Nephron progenitor cell (in vitro differentiated cells): ENCODE data around the gene CFAP299.

Source experiments
- DNase-seq: peaks from one replicate; pipeline ENCODE4 v3.0.0; 2021
- H3K27ac Mint-ChIP-seq: 2 replicates; pipeline ENCODE4 v1.8.0; 2021; ENCODE audit warnings: mild to moderate bottlenecking, moderate library complexity, mixed read lengths
- H3K27me3 Mint-ChIP-seq: 2 replicates; pipeline ENCODE4 v1.8.0; 2021; ENCODE audit warnings: mild to moderate bottlenecking, low read depth, mixed read lengths; ENCODE audit not compliant: poor library complexity
- H3K36me3 Mint-ChIP-seq: 2 replicates; pipeline ENCODE4 v1.8.0; 2021; ENCODE audit warnings: low read depth, mixed read lengths
- H3K4me1 Mint-ChIP-seq: 2 replicates; pipeline ENCODE4 v1.8.0; 2021; ENCODE audit warnings: mixed read lengths
- H3K4me3 Mint-ChIP-seq: 2 replicates; pipeline ENCODE4 v1.8.0; 2021; ENCODE audit warnings: mild to moderate bottlenecking, moderate library complexity, mixed read lengths
- H3K9me3 Mint-ChIP-seq: 2 replicates; pipeline ENCODE4 v1.8.0; 2021; ENCODE audit warnings: mild to moderate bottlenecking, moderate library complexity, mixed read lengths
- TF ChIP-seq, protein P1 (sequence below): fragments of 200-600 bp; sonication (generic); IDR thresholded peaks from 2 replicates; pipeline ENCODE4 v1.5.0; 2021; ENCODE audit warnings: antibody characterized with exemption

Gene CFAP299

DNA sequence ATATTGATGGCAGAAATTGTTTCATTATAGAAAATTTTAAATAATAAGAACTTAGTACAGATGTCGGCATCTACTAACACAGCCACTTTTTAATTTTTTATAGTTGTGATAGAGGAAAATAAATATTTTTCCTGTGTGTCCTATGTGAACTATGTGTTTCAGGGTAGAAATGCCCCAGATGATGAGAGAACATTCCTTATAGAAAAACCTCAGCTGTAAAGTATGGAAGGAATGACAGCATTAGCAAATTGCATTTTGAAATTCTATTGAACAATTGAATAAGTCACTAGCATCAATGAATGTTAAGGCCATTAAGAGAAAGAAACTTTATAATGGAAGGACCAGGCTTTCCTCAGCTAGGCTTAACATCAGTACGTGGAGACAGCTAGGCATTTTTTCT lies 149.2 kb downstream of the CFAP299 start:
- H3K36me3 Mint-ChIP-seq: no peaks in the 10 kb centered on the region
- no peaks in the 10 kb centered on the region for H3K9me3 Mint-ChIP-seq
- H3K27me3 Mint-ChIP-seq: no peaks in the 10 kb centered on the region
- TF ChIP-seq, protein P1, sequence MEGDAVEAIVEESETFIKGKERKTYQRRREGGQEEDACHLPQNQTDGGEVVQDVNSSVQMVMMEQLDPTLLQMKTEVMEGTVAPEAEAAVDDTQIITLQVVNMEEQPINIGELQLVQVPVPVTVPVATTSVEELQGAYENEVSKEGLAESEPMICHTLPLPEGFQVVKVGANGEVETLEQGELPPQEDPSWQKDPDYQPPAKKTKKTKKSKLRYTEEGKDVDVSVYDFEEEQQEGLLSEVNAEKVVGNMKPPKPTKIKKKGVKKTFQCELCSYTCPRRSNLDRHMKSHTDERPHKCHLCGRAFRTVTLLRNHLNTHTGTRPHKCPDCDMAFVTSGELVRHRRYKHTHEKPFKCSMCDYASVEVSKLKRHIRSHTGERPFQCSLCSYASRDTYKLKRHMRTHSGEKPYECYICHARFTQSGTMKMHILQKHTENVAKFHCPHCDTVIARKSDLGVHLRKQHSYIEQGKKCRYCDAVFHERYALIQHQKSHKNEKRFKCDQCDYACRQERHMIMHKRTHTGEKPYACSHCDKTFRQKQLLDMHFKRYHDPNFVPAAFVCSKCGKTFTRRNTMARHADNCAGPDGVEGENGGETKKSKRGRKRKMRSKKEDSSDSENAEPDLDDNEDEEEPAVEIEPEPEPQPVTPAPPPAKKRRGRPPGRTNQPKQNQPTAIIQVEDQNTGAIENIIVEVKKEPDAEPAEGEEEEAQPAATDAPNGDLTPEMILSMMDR: no peak
- H3K4me3 Mint-ChIP-seq: no peak overlapping the region
- DNase-seq: no peak
- peaks cover 14% of the 10 kb centered on the region for H3K4me1 Mint-ChIP-seq
- H3K27ac Mint-ChIP-seq: no peak overlapping the region

DNA sequence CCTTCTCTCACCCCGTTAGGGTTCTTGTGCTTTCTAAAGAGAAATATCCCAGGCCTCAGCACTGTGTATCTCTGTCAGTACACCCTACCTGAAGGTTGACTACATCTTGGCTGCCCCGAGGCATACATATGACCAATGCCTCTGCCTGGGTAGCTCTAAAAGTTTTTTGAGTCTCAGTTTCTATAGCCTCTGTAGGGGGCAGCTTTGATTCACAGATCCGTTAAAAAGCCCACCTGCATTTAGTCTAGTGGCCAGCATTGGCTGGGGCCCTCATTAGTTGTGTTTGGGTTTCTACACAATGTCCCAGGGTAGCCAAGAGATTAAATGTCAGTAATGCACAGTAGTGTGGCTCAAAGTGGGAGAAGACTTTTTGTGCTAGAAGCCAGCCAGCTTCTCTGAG lies 151.1 kb downstream of the CFAP299 start:
- TF ChIP-seq, protein P1: no peak
- Mint-ChIP-seq H3K9me3 (no peaks in the 10 kb centered on the region), H3K4me1 (peaks cover 25% of the 10 kb centered on the region), H3K36me3 (no peaks in the 10 kb centered on the region), H3K27me3 (no peaks in the 10 kb centered on the region), H3K4me3 (no peak overlapping the region), H3K27ac (peak overlapping the region; percentile 72)
- no peak for DNase-seq

DNA sequence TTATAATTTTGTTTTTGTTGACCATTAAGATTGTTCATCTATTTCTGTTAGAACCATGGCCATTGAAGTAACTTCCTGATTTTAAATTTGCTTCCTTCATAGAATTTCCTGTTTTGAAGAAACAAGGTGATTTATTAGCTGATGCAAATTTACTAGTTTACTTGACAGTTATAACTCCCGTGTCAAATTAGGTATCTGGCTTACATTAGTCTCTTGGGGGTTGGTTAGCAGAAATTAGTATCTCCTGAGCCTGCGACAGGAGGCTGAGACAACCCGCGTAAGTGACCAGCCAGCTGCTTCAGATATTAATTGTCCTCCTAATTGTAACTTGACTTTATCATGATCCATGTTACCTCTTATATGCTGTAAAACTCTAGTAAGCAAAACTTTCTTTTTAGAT lies 154.3 kb downstream of the CFAP299 start:
- H3K9me3 Mint-ChIP-seq: peaks cover 10% of the 10 kb centered on the region
- DNase-seq: peak; percentile 18
- no peak overlapping the region for H3K27ac Mint-ChIP-seq
- H3K4me3 Mint-ChIP-seq: no peak overlapping the region
- no peaks in the 10 kb centered on the region for H3K27me3 Mint-ChIP-seq
- H3K4me1 Mint-ChIP-seq: peaks cover 31% of the 10 kb centered on the region
- TF ChIP-seq, protein P1: no peak
- peaks cover 9% of the 10 kb centered on the region for H3K36me3 Mint-ChIP-seq

DNA sequence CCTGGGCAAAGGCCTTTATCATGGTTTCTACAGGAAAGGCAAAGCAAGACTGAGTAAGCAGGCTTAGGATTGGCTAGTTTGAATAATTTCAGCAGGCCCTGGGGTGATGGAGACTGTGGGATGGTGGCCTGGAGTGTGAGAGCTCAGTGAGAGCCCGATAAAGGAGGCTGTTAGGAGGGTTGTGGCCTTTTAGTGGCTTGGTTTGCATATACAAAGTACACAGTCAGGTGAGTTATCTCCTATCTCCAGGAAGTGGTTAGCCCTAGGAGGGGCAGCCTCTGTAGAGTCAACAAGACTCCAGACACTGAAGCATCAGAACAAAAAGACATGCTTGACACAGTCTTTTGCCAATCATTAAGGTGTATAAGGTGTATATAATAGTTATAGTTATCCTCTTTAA lies 157.2 kb downstream of the CFAP299 start:
- DNase-seq: no peak
- Mint-ChIP-seq H3K9me3 (peaks cover 24% of the 10 kb centered on the region), H3K36me3 (peaks cover 9% of the 10 kb centered on the region), H3K4me3 (no peak overlapping the region), H3K4me1 (peaks cover 24% of the 10 kb centered on the region), H3K27me3 (no peaks in the 10 kb centered on the region), H3K27ac (no peak overlapping the region)
- TF ChIP-seq, protein P1: no peak

DNA sequence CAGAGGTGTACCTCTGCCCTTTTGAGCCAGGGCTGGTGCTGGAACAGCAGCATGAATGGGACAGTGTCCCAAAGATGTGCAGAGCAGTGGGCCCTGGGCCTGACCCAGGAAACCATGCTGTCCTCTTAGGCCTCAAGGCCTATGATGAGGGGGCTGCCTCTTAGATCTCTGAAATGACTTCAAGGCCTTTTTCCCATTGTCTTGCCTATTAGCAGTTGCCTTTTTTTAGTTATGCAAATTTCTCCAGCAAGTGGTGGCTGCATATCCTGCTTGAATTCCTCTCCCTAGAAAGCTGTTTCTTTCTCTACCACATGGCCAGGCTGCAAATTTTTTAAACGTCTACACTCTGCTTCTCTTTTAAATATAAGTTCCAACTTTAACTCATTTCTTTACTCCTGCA lies 160.3 kb downstream of the CFAP299 start:
- Mint-ChIP-seq H3K27me3 (no peaks in the 10 kb centered on the region), H3K36me3 (peaks cover 9% of the 10 kb centered on the region), H3K4me3 (no peak overlapping the region), H3K4me1 (peaks cover 8% of the 10 kb centered on the region), H3K27ac (no peak overlapping the region), H3K9me3 (peaks cover 34% of the 10 kb centered on the region)
- DNase-seq: no peak
- TF ChIP-seq, protein P1: no peak

DNA sequence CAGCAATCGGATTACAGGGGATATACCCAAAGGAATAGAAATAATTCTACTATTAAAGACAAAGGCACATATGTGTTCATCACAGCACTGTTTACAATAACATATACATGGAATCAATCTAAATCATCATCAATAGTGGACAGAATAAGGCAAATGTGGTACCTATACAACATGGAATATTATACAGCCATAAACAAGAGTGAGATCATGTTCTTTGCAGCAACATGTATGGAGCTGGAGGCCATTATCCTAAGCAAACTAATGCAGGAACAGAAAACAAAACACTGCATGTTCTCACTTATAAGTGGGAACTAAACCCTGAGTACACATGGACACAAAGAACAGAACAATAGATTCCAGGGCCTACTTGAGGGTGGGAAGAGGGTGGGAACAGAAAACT lies 163.2 kb downstream of the CFAP299 start:
- Mint-ChIP-seq H3K4me1 (no peaks in the 10 kb centered on the region), H3K4me3 (no peak overlapping the region), H3K9me3 (peaks cover 30% of the 10 kb centered on the region), H3K27me3 (no peaks in the 10 kb centered on the region), H3K36me3 (peaks cover 6% of the 10 kb centered on the region), H3K27ac (no peak overlapping the region)
- TF ChIP-seq, protein P1: no peak
- no peak for DNase-seq
